ENCODE results near the gene IL22RA1. TPM values are rescaled to one million over a fixed set of nuclear protein-coding genes. Genes with fewer than 3 reads are reported as not detected.

IL22RA1 gene
- total RNA-seq, 1 experiment from 2014 or later = 0.13 TPM

- Histone ChIP-seq H3K23ac (ENCODE audit: insufficient read length, low read depth, low read length) (no peak overlapping the region), H3K9ac (ENCODE audit: extremely low read depth, insufficient read length, low read length) (no peak overlapping the region), H3K4ac (ENCODE audit: low read depth, low read length) (no peak overlapping the region), H2BK120ac (ENCODE audit: low read depth, low read length, poor library complexity, severe bottlenecking) (no peak overlapping the region), H4K5ac (ENCODE audit: insufficient read length, low read depth, low read length) (no peak overlapping the region), H3T11ph (ENCODE audit: low read length) (no peak overlapping the region), H3K4me1 (ENCODE audit: insufficient read depth, low read length) (0 out of 2 replicates have a peak, but pooled peaks cover 2% of the 10 kb centered on the region), H3K79me1 (ENCODE audit: insufficient read depth, low read depth, low read length, poor library complexity, severe bottlenecking) (no peaks in the 10 kb centered on the region), H3K56ac (ENCODE audit: insufficient read length, low read depth, low read length) (no peak overlapping the region), H2BK5ac (ENCODE audit: insufficient read length, low read length) (no peak overlapping the region), H3K4me2 (ENCODE audit: insufficient read depth, insufficient read length, low read length) (no peak overlapping the region), H3K14ac (ENCODE audit: insufficient read depth, low read length) (no peak overlapping the region), H2BK12ac (ENCODE audit: insufficient read length, low read depth, low read length) (no peak overlapping the region), H3K18ac (ENCODE audit: insufficient read length, low read depth, low read length) (no peak overlapping the region), H4K20me1 (ENCODE audit: control insufficient read depth, insufficient read depth, insufficient read length) (no peaks in the 10 kb centered on the region), H3K27me3 (ENCODE audit: insufficient read depth, low read length) (no peaks in the 10 kb centered on the region), H3K79me2 (ENCODE audit: insufficient read depth, low read length) (no peaks in the 10 kb centered on the region), H3K9me3 (ENCODE audit: control insufficient read depth, low read depth, low read length) (no peaks in the 10 kb centered on the region), H2BK20ac (ENCODE audit: low read depth, low read length, poor library complexity, severe bottlenecking) (no peak overlapping the region), H3K27ac (ENCODE audit: insufficient read length, low read depth, low read length) (no peak overlapping the region), H2AK5ac (ENCODE audit: insufficient read length, low read length) (no peak overlapping the region), H2BK15ac (ENCODE audit: low read depth, low read length) (no peak overlapping the region), H3K23me2 (ENCODE audit: insufficient read length, low read depth, low read length, poor library complexity, severe bottlenecking) (no peaks in the 10 kb centered on the region), H4K91ac (ENCODE audit: insufficient read length, low read depth, low read length) (no peak overlapping the region), H4K8ac (replicated peaks; ENCODE audit: insufficient read length, low read depth, low read length) (no peak overlapping the region), H2AFZ (ENCODE audit: low read length) (no peak overlapping the region)
- no peak for DNase-seq
- Mint-ChIP-seq H3K4me1 (peaks cover 4 to 9% of the 10 kb centered on the region in 2 experiments; a peak in 3 of 4 replicates), H3K4me3 (no peak overlapping the region), H3K27me3 (ENCODE audit: low read depth) (peaks cover 6% of the 10 kb centered on the region), H3K27ac (no peak overlapping the region), H3K9me3 (no peaks in the 10 kb centered on the region), H3K36me3 (ENCODE audit: insufficient read depth in 1 of 3, low read depth in 3 of 3) (no peaks in the 10 kb centered on the region)
- no CpG with 5 or more reads among the region's 17 CpGs for WGBS (ENCODE audit: extremely low coverage, insufficient read length, low lambda C conversion rate)
- TF ChIP-seq, protein P1, sequence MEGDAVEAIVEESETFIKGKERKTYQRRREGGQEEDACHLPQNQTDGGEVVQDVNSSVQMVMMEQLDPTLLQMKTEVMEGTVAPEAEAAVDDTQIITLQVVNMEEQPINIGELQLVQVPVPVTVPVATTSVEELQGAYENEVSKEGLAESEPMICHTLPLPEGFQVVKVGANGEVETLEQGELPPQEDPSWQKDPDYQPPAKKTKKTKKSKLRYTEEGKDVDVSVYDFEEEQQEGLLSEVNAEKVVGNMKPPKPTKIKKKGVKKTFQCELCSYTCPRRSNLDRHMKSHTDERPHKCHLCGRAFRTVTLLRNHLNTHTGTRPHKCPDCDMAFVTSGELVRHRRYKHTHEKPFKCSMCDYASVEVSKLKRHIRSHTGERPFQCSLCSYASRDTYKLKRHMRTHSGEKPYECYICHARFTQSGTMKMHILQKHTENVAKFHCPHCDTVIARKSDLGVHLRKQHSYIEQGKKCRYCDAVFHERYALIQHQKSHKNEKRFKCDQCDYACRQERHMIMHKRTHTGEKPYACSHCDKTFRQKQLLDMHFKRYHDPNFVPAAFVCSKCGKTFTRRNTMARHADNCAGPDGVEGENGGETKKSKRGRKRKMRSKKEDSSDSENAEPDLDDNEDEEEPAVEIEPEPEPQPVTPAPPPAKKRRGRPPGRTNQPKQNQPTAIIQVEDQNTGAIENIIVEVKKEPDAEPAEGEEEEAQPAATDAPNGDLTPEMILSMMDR (conservative IDR thresholded peaks at IDR 0.05) = no peak
Measured at GRCh38 chr1:24140741-24141181, 2.2 kb downstream of the IL22RA1 start.

All from H9 (cell line).